Heart left ventricle (tissue), 13 donors: Measurements from ENCODE around the gene LGALS4.
"Not testable (repeated sequence)": the region's sequence is repeated elsewhere in the genome, so short reads cannot be mapped to it uniquely, and the experiment has no call there.

Experiments used
- CTCF ChIP-seq, 12 donors: fragments of 200-600 bp; sonication (generic) in 4 of 12; IDR thresholded peaks; one replicate each; pipeline versions ENCODE4 v1.5.0 to v1.8.0; 2018 to 2022; ENCODE audit warnings: antibody characterized with exemption in 12 of 12, mild to moderate bottlenecking in 5 of 12
- POLR2A ChIP-seq, 2 donors: fragments of 450-650 bp; IDR thresholded peaks; one replicate each; pipeline ENCODE4 v1.6.1; 2017; ENCODE audit warnings: antibody characterized with exemption in 2 of 2, mild to moderate bottlenecking in 2 of 2, moderate library complexity in 2 of 2
- donor health status: ischemic (EF 13 %, LVEDD 7.1; RV severe dilation, severe dysfunction).
- donor health status: DM: no; HTN: yes; CAD: no.
- donor health status: DM: no; HTN: no; CAD: no.
- donor health status: ischemic (EF 25% LVEDD 6.9; RV normal size, moderate dysfunction).
- donor health status: ischemic (EF 25% LVEDD 5.7; RV mildly dilated, moderate dysfunction).
- donor health status: ischemic (EF 35%, LVEDD 5.7; RV mildly dilated, moderate dysfunction).
- donor health status: nonischemic (EF 11% LVEDD 7.7; RV severe dilation, severe dysfunction).
- donor health status: DM: yes; HTN: yes; CAD: no.
- donor health status: PGD.
- donor health status: ischemic (EF 29% LVEDD 5.4; RV normal size, mild dysfunction).
- donor health status: nonischemic (EF 23%, LVEDD 6.1; RV moderate dilation, normal function).

DNA sequence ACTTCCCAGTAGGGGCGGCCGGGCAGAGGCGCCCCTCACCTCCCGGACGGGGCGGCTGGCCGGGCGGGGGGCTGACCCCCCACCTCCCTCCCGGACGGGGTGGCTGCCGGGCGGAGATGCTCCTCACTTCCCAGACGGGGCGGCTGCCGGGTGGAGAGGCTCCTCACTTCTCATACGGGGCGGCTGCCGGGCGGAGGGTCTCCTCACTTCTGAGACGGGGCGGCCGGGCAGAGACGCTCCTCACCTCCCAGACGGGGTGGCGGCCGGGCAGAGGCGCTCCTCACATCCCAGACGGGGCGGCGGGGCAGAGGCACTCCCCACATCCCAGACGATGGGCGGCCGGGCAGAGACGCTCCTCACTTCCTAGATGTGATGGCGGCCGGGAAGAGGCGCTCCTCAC lies 43.0 kb upstream of the LGALS4 start:
- not testable (repeated sequence) for TF ChIP-seq CTCF, POLR2A (IDR thresholded peaks at IDR 0.05)
